EH (cell line): ENCODE data around the gene CRYBB3.
"Not testable (repeated sequence)": the region's sequence is repeated elsewhere in the genome, so short reads cannot be mapped to it uniquely, and the experiment has no call there.

ENCODE experiments used
- DNase-seq: peaks from one replicate; pipeline ENCODE4 v3.0.0-alpha.2; 2015; ENCODE audit warnings: low read depth

Gene CRYBB3

DNA sequence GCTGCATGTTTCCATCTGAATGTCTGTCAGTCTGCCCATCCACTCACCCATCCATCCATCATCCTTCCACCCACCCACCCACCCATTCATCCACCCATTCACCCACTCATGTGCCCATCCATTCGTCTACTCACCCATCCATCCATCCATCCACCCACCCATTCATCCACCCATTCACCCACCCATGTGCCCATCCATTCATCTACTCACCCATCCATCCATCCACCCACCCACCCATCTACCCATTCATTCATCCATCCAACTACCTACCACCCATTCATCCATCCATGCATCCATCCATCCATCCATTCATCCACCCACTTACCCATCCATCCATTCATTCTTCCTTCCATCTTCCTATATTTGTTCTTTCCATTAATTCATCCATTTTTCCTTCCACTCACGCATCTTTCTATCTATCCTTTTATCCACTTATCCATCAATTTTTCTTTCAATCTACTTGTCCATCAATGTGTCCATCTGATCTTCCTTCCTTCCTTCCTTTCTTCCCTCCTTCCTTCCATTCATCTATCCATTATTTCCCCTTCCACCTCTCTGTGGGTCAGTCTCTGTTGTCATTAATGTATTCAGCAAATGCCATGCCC is 8.0 kb downstream of the CRYBB3 start:
- no peak for DNase-seq

DNA sequence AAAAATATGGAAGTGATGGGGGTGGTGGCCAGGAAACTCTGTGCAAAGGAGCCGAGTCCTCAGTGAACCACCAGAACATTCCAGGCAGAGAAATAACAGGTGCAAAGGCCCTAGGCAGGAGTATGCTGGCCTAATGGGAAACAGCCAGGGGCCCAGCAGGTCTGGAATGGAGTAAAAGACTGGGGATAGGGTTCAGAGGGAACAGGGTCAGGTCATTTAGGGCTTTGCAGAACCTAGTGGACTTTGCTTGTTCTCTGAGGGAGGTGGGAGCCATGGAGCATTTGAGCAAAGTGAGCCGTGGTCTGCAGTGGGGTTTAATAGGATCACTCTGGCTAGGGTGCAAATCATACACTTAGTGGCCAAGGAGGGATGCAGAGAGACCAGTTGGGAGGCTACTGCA is 8.7 kb downstream of the CRYBB3 start:
- DNase-seq, result no peak

GRCh38 chr22:25208743-25209505 is 9.3 kb downstream of the CRYBB3 start:
- DNase-seq, result no peak

GRCh38 chr22:25210793-25211192 is 11.1 kb downstream of the CRYBB3 start:
- no peak for DNase-seq

DNA sequence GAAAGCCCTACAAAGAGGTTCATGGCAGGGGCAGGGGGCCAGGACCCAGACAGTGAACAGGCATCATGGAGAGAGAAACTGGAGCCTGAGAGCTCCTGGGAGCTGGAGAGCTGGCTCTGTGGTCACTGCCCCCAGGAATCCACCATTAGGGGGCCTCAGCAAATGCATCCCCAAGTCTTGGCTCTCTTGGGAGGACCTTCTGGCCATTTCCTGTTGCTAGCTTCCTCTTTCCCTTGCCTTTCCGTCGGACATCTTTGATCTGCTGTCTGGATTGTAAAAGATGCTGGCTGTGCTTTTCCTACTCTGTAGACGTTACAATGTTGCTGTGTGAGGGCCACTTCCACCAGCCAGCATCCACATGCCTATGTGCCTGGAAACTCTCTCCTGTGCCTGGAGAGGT is 12.7 kb downstream of the CRYBB3 start:
- no peak for DNase-seq

GRCh38 chr22:25213221-25213620 is 13.6 kb downstream of the CRYBB3 start:
- DNase-seq, result no peak

DNA sequence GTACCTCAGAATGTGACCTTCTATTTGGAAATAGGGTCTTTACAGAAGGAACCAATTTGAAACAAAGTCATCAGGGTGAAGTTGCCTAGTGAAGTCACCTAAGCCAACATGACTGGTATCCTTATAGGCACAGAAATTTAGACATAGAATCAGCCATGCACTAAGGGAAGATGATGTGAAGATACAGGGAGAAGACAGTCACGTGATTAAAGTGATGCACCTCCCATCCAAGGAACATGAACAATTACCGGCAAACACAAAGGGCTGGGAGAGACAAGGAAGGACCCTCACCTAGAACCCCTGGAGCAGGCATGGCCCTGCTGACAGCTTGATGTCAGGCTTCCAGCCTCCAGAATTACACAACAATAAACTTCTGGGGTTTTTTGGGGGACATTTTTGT is 16.6 kb downstream of the CRYBB3 start:
- no peak for DNase-seq

GRCh38 chr22:25219211-25219689 is 19.6 kb downstream of the CRYBB3 start, which contains the start of gene CRYBB2:
Gene CRYBB2 (plus strand): TSS chr22:25219639. CDS start chr22:25221430, 1,791 bp downstream.
- no peak for DNase-seq

DNA sequence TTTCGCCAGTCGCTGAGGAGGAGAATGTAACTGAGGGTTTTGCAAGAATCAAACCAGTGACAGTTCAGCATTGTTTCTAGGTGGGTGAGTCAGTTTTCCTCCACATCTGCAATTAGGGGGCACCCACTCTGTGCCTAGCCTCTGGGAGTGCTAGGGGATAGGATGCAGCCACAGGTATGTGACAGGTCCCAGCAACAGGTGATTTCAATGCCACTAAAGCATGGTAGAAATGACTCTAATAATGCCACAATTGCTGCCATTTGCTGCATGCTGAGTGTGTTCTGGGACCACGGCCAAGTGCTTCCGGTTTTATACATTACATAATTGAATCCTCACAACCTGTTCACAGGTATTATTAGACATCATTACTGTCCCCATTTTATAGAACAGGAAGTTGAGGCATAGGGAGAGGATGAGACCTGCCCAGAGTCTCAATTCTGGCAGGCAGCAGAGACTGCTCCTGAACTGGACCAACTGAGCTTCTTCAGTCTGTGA is 20.3 kb downstream of the CRYBB3 start:
- DNase-seq, result no peak

DNA sequence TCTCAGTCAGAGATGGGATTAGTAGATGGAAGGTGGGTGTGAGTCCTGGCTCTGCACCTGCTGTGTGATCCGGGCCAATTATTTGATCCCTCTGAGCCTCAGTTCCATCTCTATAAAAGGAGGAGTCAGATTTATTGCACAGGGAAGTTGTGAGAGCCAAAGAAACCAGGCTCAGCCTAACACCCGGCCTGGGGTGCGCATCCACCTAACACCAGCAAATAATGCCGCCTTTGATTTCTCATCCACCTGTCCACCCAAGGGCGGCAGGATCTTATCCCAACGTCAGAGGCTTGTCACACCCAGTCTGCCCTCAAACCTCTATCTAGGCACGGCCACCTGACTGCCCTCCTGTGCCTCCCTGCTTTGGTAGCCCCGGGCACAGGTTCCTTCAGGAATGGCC is 22.1 kb downstream of the CRYBB3 start:
- DNase-seq, result no peak

DNA sequence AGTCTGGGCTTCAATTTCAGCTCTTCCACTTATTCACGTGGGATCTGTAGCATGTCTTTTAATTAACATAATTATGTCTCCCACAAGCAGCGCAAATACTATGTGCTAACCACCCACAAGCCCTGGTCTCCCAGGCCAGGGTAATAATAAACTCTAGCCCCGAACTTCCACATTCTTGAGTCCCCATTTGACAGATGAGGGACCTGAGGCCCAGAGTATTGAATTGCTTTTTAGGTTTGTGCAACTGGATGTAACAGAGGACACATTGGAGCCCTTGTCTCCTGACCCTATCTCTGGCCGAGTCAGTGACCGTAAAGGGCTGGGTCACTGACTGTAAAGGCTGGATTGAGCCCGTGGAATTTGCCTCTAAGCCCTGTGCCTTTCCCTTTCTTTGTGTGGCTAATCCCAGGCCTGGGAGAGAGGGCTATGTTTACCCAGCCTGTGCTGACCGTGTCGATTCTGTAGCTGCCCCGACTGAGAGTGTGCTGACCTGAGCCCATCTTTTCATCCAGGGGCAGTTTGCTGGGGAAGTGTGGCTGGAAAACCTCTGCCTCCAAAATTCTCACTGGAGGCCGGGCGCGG is 23.7 kb downstream of the CRYBB3 start:
- DNase-seq, result no peak

DNA sequence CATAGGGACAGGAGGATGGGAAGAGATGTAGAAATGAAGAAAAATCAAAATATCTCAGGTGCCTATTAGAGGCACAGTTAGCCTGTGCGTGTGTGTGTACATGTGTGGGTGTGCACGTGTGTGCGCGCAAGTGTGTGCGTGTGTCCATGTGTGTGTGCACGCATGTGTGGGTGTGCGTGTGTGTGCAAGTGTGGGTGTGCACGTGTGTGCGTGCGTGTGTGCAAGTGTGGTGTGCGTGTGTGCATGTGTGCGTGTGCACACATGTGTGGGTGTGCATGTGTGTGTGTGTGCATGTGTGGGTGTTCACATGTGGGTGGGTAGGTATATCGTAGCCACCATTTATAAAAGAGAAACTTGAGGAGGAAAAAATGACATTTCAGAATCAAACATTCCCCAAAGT is 29.2 kb downstream of the CRYBB3 start:
- DNase-seq, result no peak

- DNase-seq, result not testable (repeated sequence)
These were observed 31.1 kb downstream of the CRYBB3 start for GRCh38 chr22:25230760-25231159.

GRCh38 chr22:25232301-25232700 is 32.6 kb downstream of the CRYBB3 start:
- no peak for DNase-seq

DNA sequence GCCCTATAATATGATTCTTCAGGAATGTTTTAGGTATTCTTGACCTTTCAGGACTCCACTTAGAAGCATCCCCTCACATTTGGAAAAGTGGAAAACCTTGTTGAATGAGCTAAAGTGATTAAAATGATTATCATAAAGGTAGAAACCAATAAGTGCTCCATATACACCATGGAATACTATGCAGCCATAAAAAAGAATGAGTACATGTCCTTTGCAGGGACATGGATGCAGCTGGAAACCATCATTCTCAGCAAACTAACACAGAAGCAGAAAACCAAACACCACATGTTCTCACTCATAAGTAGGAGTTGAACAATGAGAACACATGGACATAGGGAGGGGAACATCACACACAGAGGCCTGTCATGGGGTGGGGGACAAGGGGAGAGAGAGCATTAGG is 34.0 kb downstream of the CRYBB3 start:
- not testable (repeated sequence) for DNase-seq

DNA sequence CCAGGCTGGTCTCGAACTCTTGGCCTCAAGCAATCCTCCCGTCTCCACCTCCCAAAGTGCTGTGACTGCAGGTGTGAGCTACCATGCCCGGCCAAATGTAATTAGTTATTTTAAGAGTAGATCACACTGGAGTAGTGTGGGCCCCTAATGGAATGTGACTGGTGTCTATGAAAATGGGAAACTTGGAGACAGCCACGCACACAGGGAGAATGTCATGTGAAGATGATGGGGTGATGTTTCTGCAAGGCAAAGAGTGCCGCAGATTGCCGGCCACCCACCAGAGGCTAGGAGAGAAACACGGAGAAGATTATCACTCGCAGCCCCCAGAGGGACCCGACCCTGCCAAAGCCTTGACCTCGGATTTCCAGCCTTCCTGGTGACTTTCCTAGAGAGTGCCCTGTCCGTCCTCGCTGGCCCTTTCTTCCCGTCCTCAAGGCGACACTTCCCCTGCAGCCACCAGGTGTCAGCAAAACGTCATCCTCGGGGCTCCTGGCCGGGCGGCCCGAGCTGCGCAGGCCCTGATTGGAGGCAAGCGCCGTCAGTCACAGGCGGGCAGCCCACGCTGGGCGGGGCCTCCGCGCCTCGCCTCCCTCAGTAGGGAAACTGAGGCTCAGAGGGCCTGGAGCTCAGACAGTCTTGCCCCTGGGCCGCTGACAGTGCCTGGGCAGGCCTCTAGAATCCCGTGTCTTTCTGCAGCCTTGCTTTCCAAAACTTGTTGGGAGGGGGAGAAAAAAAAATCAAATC is 36.1 kb downstream of the CRYBB3 start:
- DNase-seq, result peak; percentile 43

DNA sequence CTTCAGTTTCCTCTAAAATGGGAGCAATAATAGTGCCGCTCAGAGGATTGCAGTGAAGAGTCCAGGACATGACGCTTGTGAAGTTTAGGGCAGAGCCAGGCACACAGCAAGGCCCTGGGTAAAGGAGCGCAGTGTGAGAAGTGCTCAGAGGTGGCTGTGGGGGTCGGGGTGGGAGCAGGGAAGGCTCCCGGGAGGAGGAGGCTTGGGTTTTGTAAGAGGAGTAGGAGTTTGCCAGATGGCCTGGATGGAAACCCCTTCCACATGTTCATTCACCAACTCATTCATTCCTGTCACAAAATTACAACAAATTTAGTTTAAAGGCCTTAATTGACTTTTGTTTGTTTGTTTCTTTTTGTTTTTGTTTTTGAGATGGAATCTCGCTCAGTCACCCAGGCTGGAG is 36.8 kb downstream of the CRYBB3 start:
- DNase-seq, result no peak

DNA sequence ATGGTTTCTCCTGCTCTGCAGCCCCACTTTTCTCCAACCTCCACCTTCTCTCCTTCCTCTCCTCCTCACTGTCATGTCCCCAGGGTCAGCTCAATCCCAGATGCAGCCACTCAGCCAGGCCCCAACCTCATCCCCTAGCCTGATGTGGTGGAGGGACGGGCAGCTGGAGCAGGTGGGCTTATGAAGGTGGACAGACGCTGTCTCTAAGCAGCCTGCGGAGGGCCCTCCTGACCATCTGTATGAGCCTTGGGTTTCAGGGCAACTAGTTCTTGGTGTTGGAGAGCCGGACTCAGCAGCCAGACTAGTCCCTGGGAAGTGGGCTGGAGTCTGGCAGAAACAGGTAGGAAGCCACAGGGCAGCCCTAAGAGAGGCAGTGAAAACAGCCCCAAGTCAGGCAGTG is 37.8 kb downstream of the CRYBB3 start:
- no peak for DNase-seq

DNA sequence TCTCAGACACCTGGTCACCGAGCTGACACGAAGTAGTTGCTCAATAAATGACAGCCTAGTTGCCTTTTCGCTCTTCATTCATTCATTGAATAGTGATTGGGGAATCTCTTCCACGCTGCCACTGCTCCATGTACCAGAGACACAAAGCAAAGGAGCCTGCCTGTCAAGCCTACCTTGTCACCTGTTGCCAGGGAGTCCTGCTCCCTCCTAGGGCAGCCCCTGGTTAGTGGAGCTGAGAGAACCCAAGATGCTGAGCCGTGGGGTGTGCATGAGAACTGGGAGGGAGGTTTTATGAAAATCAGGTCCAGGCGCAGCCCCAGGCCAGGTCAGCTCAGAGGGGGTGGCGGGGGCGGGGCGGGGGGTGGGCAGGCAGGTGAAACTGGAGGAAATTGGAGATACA is 38.4 kb downstream of the CRYBB3 start:
- DNase-seq, result not testable (repeated sequence)

DNA sequence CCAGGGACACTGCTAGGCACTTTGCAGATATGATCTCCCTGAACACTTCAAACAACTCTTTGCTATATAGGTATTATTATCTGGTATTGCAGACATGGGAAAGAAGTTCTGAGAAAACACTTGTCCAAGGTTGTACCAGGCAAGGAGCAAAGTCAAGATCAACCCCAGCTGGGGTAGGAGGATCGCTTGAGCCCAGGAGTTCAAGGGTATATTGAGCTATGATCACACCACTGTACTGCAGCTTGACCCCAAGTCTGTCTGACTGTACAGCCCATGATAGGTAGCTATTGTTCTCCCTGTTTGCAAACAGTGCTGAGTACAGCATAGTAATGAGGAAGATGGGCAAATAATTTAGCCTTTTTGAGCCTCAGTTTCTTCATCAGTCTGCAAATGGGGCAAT is 55.5 kb downstream of the CRYBB3 start:
- DNase-seq, result not testable (repeated sequence)
